Measurements from ENCODE around the gene DCP1B. TPM values are rescaled to one million over a fixed set of nuclear protein-coding genes. Genes with fewer than 3 reads are reported as not detected.

Gene DCP1B
- total and polyA plus RNA-seq, 7 experiments from 2014 or later = 8.1 to 30.5 (median 19.3) TPM

Other genes starting within 250 kb of the DCP1B start
- under 1 TPM in 1 of 5 experiments, not detected in 4; 0.12 TPM for gene LRTM2, start 183.9 kb downstream of the DCP1B start, total RNA-seq
- not detected for gene LRTM2, start 183.9 kb downstream of the DCP1B start, polyA plus RNA-seq
- gene CACNA2D4, start 85.8 kb downstream of the DCP1B start, total RNA-seq = 10 to 100 TPM in 3 of 5 experiments, 1 to 10 TPM in 2; 9.0 to 23.4 (median 10.1) TPM
- gene CACNA2D4, start 85.8 kb downstream of the DCP1B start, polyA plus RNA-seq = 1 to 10 TPM; 4.9 to 5.7 TPM
- gene CACNA1C, start 48.5 kb upstream of the DCP1B start, total RNA-seq = under 1 TPM; 0.08 to 0.48 (median 0.10) TPM
- under 1 TPM; 0.04 to 0.05 TPM for gene CACNA1C, start 48.5 kb upstream of the DCP1B start, polyA plus RNA-seq